HG03565 (cell line): ENCODE results near the gene NPAS4.
"Not testable (repeated sequence)": the region's sequence is repeated elsewhere in the genome, so short reads cannot be mapped to it uniquely, and the experiment has no call there.

Source experiments
- ATAC-seq: cut with Tn5 transposase; IDR thresholded peaks from one replicate; pipeline ENCODE4 v1.9.1; 2021; ENCODE audit warnings: mild to moderate bottlenecking, moderate library complexity; ENCODE audit not compliant: unreplicated experiment

Gene NPAS4

GRCh38 chr11:66420671-66421476 lies at the start of gene NPAS4:
Gene NPAS4, plus strand, starts transcription at chr11:66421035. Its CDS starts 145 bp downstream, at chr11:66421180.
- no peak for ATAC-seq

GRCh38 chr11:66371627-66372415 lies 49.0 kb upstream of the NPAS4 start, which contains the start of gene SLC29A2:
Gene SLC29A2, minus strand, starts transcription at chr11:66371760. Its CDS starts 169 bp downstream, at chr11:66371591.
- peak; percentile 51 for ATAC-seq

- ATAC-seq = no peak
Observed at GRCh38 chr11:66373265-66373664, 47.6 kb upstream of the NPAS4 start.

- ATAC-seq = not testable (repeated sequence)
Observed at GRCh38 chr11:66373690-66374287, 47.0 kb upstream of the NPAS4 start.

GRCh38 chr11:66380264-66380663 lies 40.6 kb upstream of the NPAS4 start:
- not testable (repeated sequence) for ATAC-seq

GRCh38 chr11:66384316-66384715 lies 36.5 kb upstream of the NPAS4 start:
- ATAC-seq = not testable (repeated sequence)

GRCh38 chr11:66386171-66387069 lies 34.4 kb upstream of the NPAS4 start:
- no peak for ATAC-seq

- no peak for ATAC-seq
Observed at GRCh38 chr11:66388780-66389386, 32.0 kb upstream of the NPAS4 start.

GRCh38 chr11:66391322-66391721 lies 29.5 kb upstream of the NPAS4 start:
- ATAC-seq = no peak

- ATAC-seq = no peak
Observed at GRCh38 chr11:66393954-66394353, 26.9 kb upstream of the NPAS4 start.

- no peak for ATAC-seq
Observed at GRCh38 chr11:66407651-66408050, 13.2 kb upstream of the NPAS4 start.

- ATAC-seq = peak; percentile 60
Observed at GRCh38 chr11:66408488-66409214, 12.2 kb upstream of the NPAS4 start.

- no peak for ATAC-seq
Observed at GRCh38 chr11:66409226-66409625, 11.6 kb upstream of the NPAS4 start.

GRCh38 chr11:66410191-66410590 lies 10.6 kb upstream of the NPAS4 start:
- no peak for ATAC-seq

- ATAC-seq = no peak
Observed at GRCh38 chr11:66411323-66411722, 9.5 kb upstream of the NPAS4 start.

GRCh38 chr11:66412110-66412509 lies 8.7 kb upstream of the NPAS4 start:
- ATAC-seq = no peak

- ATAC-seq = no peak
Observed at GRCh38 chr11:66413167-66413566, 7.7 kb upstream of the NPAS4 start.

GRCh38 chr11:66414120-66414934 lies 6.5 kb upstream of the NPAS4 start:
- no peak for ATAC-seq

GRCh38 chr11:66415423-66415822 lies 5.4 kb upstream of the NPAS4 start:
- ATAC-seq = no peak
